GF-D8 (cell line): ENCODE data around the gene THTPA.

ENCODE experiments used
- DNase-seq: peaks from one replicate; lab custom pipeline; 2025; lab: John Stamatoyannopoulos, UW

The THTPA gene

GRCh38 chr14:23567186-23568020 is 11.3 kb downstream of the THTPA start, which contains the start of gene AP1G2:
AP1G2 (minus strand) TSS chr14:23567791; CDS start chr14:23567314, 477 bp downstream.
- DNase-seq = peak; percentile 79

GRCh38 chr14:23568021-23568599 is 12.0 kb downstream of the THTPA start:
- no peak for DNase-seq

- DNase-seq = peak; percentile 18
These were observed 12.7 kb downstream of the THTPA start for GRCh38 chr14:23568600-23569331.

- DNase-seq = no peak
These were observed 13.5 kb downstream of the THTPA start for GRCh38 chr14:23569443-23570151.

GRCh38 chr14:23570806-23571483 is 14.9 kb downstream of the THTPA start:
- DNase-seq = no peak

GRCh38 chr14:23571701-23572523 is 15.8 kb downstream of the THTPA start:
- no peak for DNase-seq

GRCh38 chr14:23572524-23572828 is 16.4 kb downstream of the THTPA start:
- DNase-seq = no peak

- DNase-seq = no peak
These were observed 16.8 kb downstream of the THTPA start for GRCh38 chr14:23572836-23573235.

- DNase-seq = no peak
These were observed 17.4 kb downstream of the THTPA start for GRCh38 chr14:23573384-23574015.

- DNase-seq = no peak
These were observed 21.1 kb downstream of the THTPA start for GRCh38 chr14:23577004-23577681.

GRCh38 chr14:23577710-23578392 is 21.8 kb downstream of the THTPA start:
- DNase-seq = no peak

GRCh38 chr14:23578560-23579310 is 22.7 kb downstream of the THTPA start, which contains the start of gene JPH4:
JPH4 (minus strand) TSS chr14:23578790; CDS start chr14:23577453, 1,337 bp downstream.
- DNase-seq = no peak

- no peak for DNase-seq
These were observed 23.2 kb downstream of the THTPA start for GRCh38 chr14:23579311-23579630.

- DNase-seq = no peak
These were observed 23.7 kb downstream of the THTPA start for GRCh38 chr14:23579739-23580138.

- DNase-seq = no peak
These were observed 24.3 kb downstream of the THTPA start for GRCh38 chr14:23580152-23580926.

- DNase-seq = no peak
These were observed 24.8 kb downstream of the THTPA start for GRCh38 chr14:23580948-23581281.

GRCh38 chr14:23582906-23583760 is 27.1 kb downstream of the THTPA start:
- DNase-seq = no peak
